Keratinocyte (primary cell): ENCODE data around the gene CCL7. TPM values are rescaled to one million over a fixed set of nuclear protein-coding genes. Genes with fewer than 3 reads are reported as not detected.

ENCODE experiments used
- DNase-seq: peaks from one replicate; pipeline ENCODE4 v3.0.0-alpha.2; 2011; ENCODE audit warnings: low read depth, missing footprints, low spot score
- FAIRE-seq: peaks from 2 replicates; lab custom pipeline; 2011; peaks lifted over from hg19 to GRCh38; lab: Jason Lieb, UNC
- H2AFZ ChIP-seq: 2 replicates; pipeline ENCODE4 v1.6.0; 2012; ENCODE audit warnings: low read length, control low read depth, inconsistent platforms; ENCODE audit not compliant: control insufficient read depth
- H3K27ac ChIP-seq: 2 replicates; pipeline ENCODE4 v1.5.1; 2011; ENCODE audit warnings: low read length; ENCODE audit not compliant: control insufficient read depth, insufficient read depth
- H3K27me3 ChIP-seq: 3 replicates; pipeline ENCODE4 v1.6.0; 2011; ENCODE audit warnings: low read length; ENCODE audit not compliant: control insufficient read depth, insufficient read depth; ENCODE audit errors: extremely low read depth
- H3K36me3 ChIP-seq, 2 experiments: 2 replicates in 1 of 2; 3 replicates in 1 of 2; pipeline ENCODE4 v1.5.1; 2011; ENCODE audit warnings: low read length in 2 of 2, mild to moderate bottlenecking in 1 of 2; ENCODE audit not compliant: control insufficient read depth in 2 of 2, insufficient read depth in 2 of 2; ENCODE audit errors: extremely low read depth in 1 of 2
- H3K4me1 ChIP-seq: 3 replicates; pipeline ENCODE4 v1.5.1; 2011; ENCODE audit warnings: low read length; ENCODE audit not compliant: control insufficient read depth, insufficient read depth; ENCODE audit errors: extremely low read depth
- H3K4me2 ChIP-seq: 3 replicates; pipeline ENCODE4 v1.6.0; 2011; ENCODE audit warnings: low read depth, low read length; ENCODE audit not compliant: control insufficient read depth, insufficient read depth; ENCODE audit errors: extremely low read depth
- H3K4me3 ChIP-seq, 3 experiments: fragments of 200-600 bp in 1 of 3; sonication (generic) in 1 of 3; 2 replicates in 2 of 3; 3 replicates in 1 of 3; pipeline ENCODE4 v1.5.1; 2011 to 2016; ENCODE audit warnings: low read length in 3 of 3, mild to moderate bottlenecking in 3 of 3, control low read depth in 2 of 3, inconsistent platforms in 1 of 3, low read depth in 1 of 3, mixed read lengths in 1 of 3, mixed run types in 1 of 3, moderate library complexity in 1 of 3; ENCODE audit not compliant: control insufficient read depth in 2 of 3, insufficient read depth in 2 of 3; ENCODE audit errors: extremely low read depth in 1 of 3
- H3K79me2 ChIP-seq: 2 replicates; pipeline ENCODE4 v1.6.0; 2012; ENCODE audit warnings: low read length; ENCODE audit not compliant: control insufficient read depth, insufficient read depth
- H3K9ac ChIP-seq: 3 replicates; pipeline ENCODE4 v1.6.0; 2011; ENCODE audit warnings: low read length; ENCODE audit not compliant: control insufficient read depth, insufficient read depth; ENCODE audit errors: extremely low read depth
- H3K9me1 ChIP-seq: 3 replicates; pipeline ENCODE4 v1.6.0; 2011; ENCODE audit warnings: low read length; ENCODE audit not compliant: control insufficient read depth, insufficient read depth; ENCODE audit errors: extremely low read depth
- H3K9me3 ChIP-seq: 2 replicates; pipeline ENCODE4 v1.5.1; 2012; ENCODE audit warnings: low read depth, low read length; ENCODE audit not compliant: control insufficient read depth
- H4K20me1 ChIP-seq: 3 replicates; pipeline ENCODE4 v1.6.0; 2011; ENCODE audit warnings: low read length; ENCODE audit not compliant: control insufficient read depth, insufficient read depth; ENCODE audit errors: extremely low read depth
- CTCF ChIP-seq, 3 experiments: IDR thresholded peaks in 1 of 3; conservative IDR thresholded peaks in 1 of 3; optimal IDR thresholded peaks in 1 of 3; 2 replicates in 2 of 3; 3 replicates in 1 of 3; pipeline versions ENCODE3 to v1.5.1; 2011; ENCODE audit warnings: low read length in 3 of 3, mild to moderate bottlenecking in 3 of 3, moderate library complexity in 2 of 3, control low read depth in 1 of 3, inconsistent platforms in 1 of 3; ENCODE audit not compliant: insufficient read depth in 2 of 3; ENCODE audit errors: extremely low read depth in 1 of 3
- EZH2 ChIP-seq: IDR thresholded peaks from one replicate; pipeline ENCODE4 v1.6.1; 2012; ENCODE audit warnings: inconsistent platforms, mild to moderate bottlenecking, low read length, moderate library complexity
- dilution Hi-C: fragments of 300-500 bp; cut with MboI; formaldehyde crosslinking; loops from one replicate; pipeline ENCODE4 v1.7.0; 2020; ENCODE audit warnings: low sequenced_read_pairs; ENCODE audit not compliant: extremely low pct_ligation_motif_present
- polyA plus RNA-seq, 5 experiments: library from polyadenylated mRNA; depleted of rRNA in 3 of 5; stranded (reverse) in 3 of 5; stranded (forward) in 1 of 5; unstranded in 1 of 5; fragments of >200 nt; gene quantifications; 1 replicate in 1 of 5; 2 replicates in 3 of 5; 3 replicates in 1 of 5; pipeline versions ENCODE4 v1.2.1 to v1.2.3, GENCODE V29; 2011 to 2012; ENCODE audit warnings: missing spikeins in 2 of 5, low read depth in 1 of 5, low replicate concordance in 1 of 5

The CCL7 gene
- polyA plus RNA-seq, 1 donor (not counting 4 experiments of a cell fraction or from before 2014, with no cell fraction given): not detected

GRCh38 chr17:34299956-34300577 is 30.0 kb downstream of the CCL7 start:
- Histone ChIP-seq H3K4me3 (no peak overlapping the region), H3K9ac (peak overlapping the region; percentile 3), H3K79me2 (no peaks in the 10 kb centered on the region), H3K27me3 (no peaks in the 10 kb centered on the region), H4K20me1 (no peaks in the 10 kb centered on the region), H2AFZ (no peak overlapping the region), H3K9me1 (no peaks in the 10 kb centered on the region), H3K9me3 (no peaks in the 10 kb centered on the region), H3K4me2 (peak overlapping the region; percentile 34), H3K36me3 (no peaks in the 10 kb centered on the region), H3K4me1 (peaks cover 30% of the 10 kb centered on the region), H3K27ac (peak overlapping the region; percentile 64)
- dilution Hi-C loops: no loop called here
- TF ChIP-seq CTCF (optimal IDR thresholded peaks at IDR 0.05 in 1 of 3, IDR thresholded peaks at IDR 0.05 in 1 of 3, conservative IDR thresholded peaks at IDR 0.05 in 1 of 3; ENCODE audit: extremely low read depth in 1 of 3, insufficient read depth in 2 of 3, low read length in 3 of 3) (no peak), EZH2 (no peak)
- DNase-seq: peak; percentile 45
- FAIRE-seq: peak; percentile 90

- Histone ChIP-seq H3K79me2 (no peaks in the 10 kb centered on the region), H3K27me3 (no peaks in the 10 kb centered on the region), H3K9ac (no peak overlapping the region), H3K4me1 (peaks cover 30% of the 10 kb centered on the region), H3K9me3 (no peaks in the 10 kb centered on the region), H4K20me1 (no peaks in the 10 kb centered on the region), H3K27ac (peak overlapping the region; percentile 64), H3K9me1 (no peaks in the 10 kb centered on the region), H3K36me3 (no peaks in the 10 kb centered on the region), H2AFZ (no peak overlapping the region), H3K4me3 (no peak overlapping the region), H3K4me2 (peak overlapping the region; percentile 9)
- DNase-seq (peak; percentile 68), FAIRE-seq (peak; percentile 75)
- dilution Hi-C loops: no loop called here
- TF ChIP-seq EZH2: no peak
- no peak for TF ChIP-seq CTCF (optimal IDR thresholded peaks at IDR 0.05 in 1 of 3, IDR thresholded peaks at IDR 0.05 in 1 of 3, conservative IDR thresholded peaks at IDR 0.05 in 1 of 3; ENCODE audit: extremely low read depth in 1 of 3, insufficient read depth in 2 of 3, low read length in 3 of 3)
Observed at GRCh38 chr17:34300652-34301370, 30.8 kb downstream of the CCL7 start.
